GM12878 (cell line): ENCODE data around the gene OLFM1. TPM values are rescaled to one million over a fixed set of nuclear protein-coding genes. Genes with fewer than 3 reads are reported as not detected.
"Not testable (repeated sequence)": the region's sequence is repeated elsewhere in the genome, so short reads cannot be mapped to it uniquely, and the experiment has no call there.

Experiments
- ATAC-seq: fragments of 200-7000 bp; cut with Tn5 transposase; 3 replicates; pipeline ENCODE4 v1.9.1; 2020; ENCODE audit warnings: mild to moderate bottlenecking, moderate library complexity
- BruUV-seq: library from RNA; stranded (reverse); fragments of 400-500 nt; replicated peaks from 2 replicates; lab custom pipeline; 2021; lab: Mats Ljungman, UMichigan
- CTCF ChIA-PET: fragments of 300-600 bp; sonication (Branson Sonifier 250); formaldehyde crosslinking; extraction: SDS; loops from one replicate; lab custom pipeline; 2021; ENCODE audit warnings: inconsistent platforms; lab: Yijun Ruan, JAX
- POLR2A ChIA-PET: fragments of 350-600 bp; formaldehyde crosslinking; extraction: SDS; loops from one replicate; lab custom pipeline; 2021; ENCODE audit warnings: inconsistent platforms; lab: Charles Lee
- RAD21 ChIA-PET: fragments of 300-600 bp; sonication (Branson Sonifier 250); formaldehyde crosslinking; loops from one replicate; lab custom pipeline; 2023; ENCODE audit warnings: antibody characterized with exemption; ENCODE audit not compliant: unreplicated experiment; lab: Charles Lee
- SMC1A ChIA-PET: fragments of 300-600 bp; sonication (Branson Sonifier 250); formaldehyde crosslinking; loops from one replicate; lab custom pipeline; 2023; ENCODE audit not compliant: unreplicated experiment, uncharacterized antibody; lab: Charles Lee
- DNase-seq: peaks from one replicate; pipeline ENCODE4 v3.0.0-alpha.2; 2011; ENCODE audit warnings: low read depth, low spot score
- FAIRE-seq: peaks from 3 replicates; lab custom pipeline; 2011; peaks lifted over from hg19 to GRCh38; lab: Jason Lieb, UNC
- H2AFZ ChIP-seq: 2 replicates; pipeline ENCODE4 v1.6.0; 2011; ENCODE audit warnings: low read depth, low read length, control low read depth; ENCODE audit not compliant: control insufficient read depth
- H3K27ac ChIP-seq: 2 replicates; pipeline ENCODE4 v1.5.1; 2011; ENCODE audit warnings: control low read depth; ENCODE audit not compliant: control insufficient read depth, insufficient read depth
- H3K27me3 ChIP-seq, 2 experiments: replicated peaks in 1 of 2; 2 replicates each; pipeline versions ENCODE4 v1.6.0 to v1.6.1; 2011; ENCODE audit warnings: low read length in 1 of 2; ENCODE audit not compliant: control insufficient read depth in 2 of 2, insufficient read depth in 2 of 2
- H3K36me3 ChIP-seq, 2 experiments: 2 replicates each; pipeline ENCODE4 v1.5.1; 2011; ENCODE audit warnings: low read length in 1 of 2; ENCODE audit not compliant: control insufficient read depth in 2 of 2, insufficient read depth in 2 of 2
- H3K4me1 ChIP-seq: 2 replicates; pipeline ENCODE4 v1.6.1; 2011; ENCODE audit warnings: mild to moderate bottlenecking, low read length, moderate library complexity, mixed read lengths; ENCODE audit not compliant: control insufficient read depth, insufficient read depth
- H3K4me2 ChIP-seq: 2 replicates; pipeline ENCODE4 v1.6.0; 2011; ENCODE audit warnings: control low read depth; ENCODE audit not compliant: control insufficient read depth, insufficient read depth
- H3K4me3 ChIP-seq: fragments of 200-600 bp; sonication (generic); 2 replicates; pipeline ENCODE4 v1.5.1; 2016
- H3K79me2 ChIP-seq: 2 replicates; pipeline ENCODE4 v1.6.0; 2011; ENCODE audit warnings: low read length; ENCODE audit not compliant: control insufficient read depth, insufficient read depth
- H3K9ac ChIP-seq: 2 replicates; pipeline ENCODE4 v1.8.0; 2011; ENCODE audit warnings: low read length, control low read depth, mixed read lengths; ENCODE audit not compliant: control insufficient read depth, insufficient read depth
- H3K9me3 ChIP-seq: replicated peaks from 3 replicates; pipeline ENCODE4 v1.5.1; 2011; ENCODE audit warnings: mild to moderate bottlenecking, low read length; ENCODE audit not compliant: control insufficient read depth, insufficient read depth
- H4K20me1 ChIP-seq: 2 replicates; pipeline ENCODE4 v1.6.0; 2011; ENCODE audit not compliant: control insufficient read depth, insufficient read depth
- SP1 ChIP-seq: IDR thresholded peaks from one replicate; pipeline ENCODE4 v1.6.1; 2011; ENCODE audit warnings: low read depth, low read length
- TCF12 ChIP-seq: IDR thresholded peaks from 2 replicates; pipeline ENCODE4 v1.6.1; 2011; ENCODE audit warnings: low read depth, mild to moderate bottlenecking, low read length
- WGBS: methylation state at CpG from one replicate; pipeline ENCODE4 v1.1.6; 2016; ENCODE audit warnings: low lambda C conversion rate; ENCODE audit not compliant: insufficient replicate concordance, insufficient coverage; ENCODE audit errors: missing lambda C conversion rate; 5-methylcytosine and 5-hydroxymethylcytosine counted together
- in situ Hi-C: fragments of 300-500 bp; cut with MboI; formaldehyde crosslinking; loops from 9 replicates; pipeline ENCODE4 v1.14.3; 2018; ENCODE audit warnings: mixed read lengths
- intact Hi-C: fragments of 100-400 bp; cut with micrococcal nuclease; formaldehyde crosslinking; loops from one replicate; pipeline ENCODE4 v1.14.2; 2022; ENCODE audit not compliant: unreplicated experiment
- polyA plus RNA-seq, 11 experiments: library from polyadenylated mRNA; depleted of rRNA in 4 of 11; unstranded in 6 of 11; stranded (reverse) in 5 of 11; fragments of >200 nt; fragmentation: Nextera tagmentation in 4 of 11; fragmentation: Illumina TruSeq in 1 of 11; extraction: Ambion mirVana in 4 of 11; extraction: Trizol in 1 of 11; gene quantifications; 1 replicate in 1 of 11; 2 replicates in 10 of 11; pipeline versions ENCODE4 v1.2.1 to v1.2.3, GENCODE V29; 2011 to 2016; ENCODE audit warnings: inconsistent platforms in 2 of 11, missing spikeins in 2 of 11, low read depth in 1 of 11
- total RNA-seq, 4 experiments: library from RNA; depleted of rRNA in 3 of 4; stranded (reverse); fragments of >200 nt in 3 of 4; fragmentation: Illumina TruSeq in 1 of 4; extraction: Trizol in 1 of 4; gene quantifications; 2 replicates each; pipeline versions ENCODE4 v1.2.1 to v1.2.3, GENCODE V29; 2013 to 2021

OLFM1 gene
- total and polyA plus RNA-seq, 10 of the 15 experiments (the other 5 are each of a cell fraction or from before 2014, with no cell fraction given), result not detected

- TF ChIP-seq SP1 (no peak), TCF12 (no peak)
Measured at GRCh38 chr9:135062254-135062653, 25.2 kb upstream of the OLFM1 start (continued).

DNA sequence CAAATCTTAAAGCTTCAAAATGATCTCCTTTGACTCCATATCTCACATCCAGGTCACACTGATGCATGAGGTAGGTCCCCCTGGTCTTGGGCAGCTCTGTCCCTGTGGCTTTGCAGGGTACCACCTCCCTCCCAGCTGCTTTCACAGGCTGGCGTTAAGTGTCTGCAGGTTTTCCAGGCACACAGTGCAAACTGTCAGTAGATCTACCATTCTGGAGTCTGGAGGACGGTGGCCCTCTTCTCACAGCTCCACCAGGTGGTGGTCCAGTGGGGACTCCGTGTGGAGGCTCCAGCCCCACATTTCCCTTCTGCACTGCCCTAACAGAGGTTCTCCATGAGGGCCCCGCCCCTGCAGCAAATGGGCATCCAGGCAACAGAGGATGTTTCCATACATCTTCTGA is 24.0 kb upstream of the OLFM1 start:
- DNase-seq, H3K36me3 ChIP-seq, H2AFZ ChIP-seq, SMC1A ChIA-PET, in situ Hi-C loops, H3K4me1 ChIP-seq, H3K27me3 ChIP-seq, H3K9ac ChIP-seq, H3K79me2 ChIP-seq, H3K9me3 ChIP-seq, H4K20me1 ChIP-seq, ATAC-seq, BruUV-seq, intact Hi-C loops, FAIRE-seq, H3K27ac ChIP-seq, H3K4me3 ChIP-seq, CTCF ChIA-PET, H3K4me2 ChIP-seq, POLR2A ChIA-PET, RAD21 ChIA-PET: not testable (repeated sequence)
- 0% methylated on average over 4 of the region's 4 CpGs for WGBS

- H4K20me1 ChIP-seq, H3K9me3 ChIP-seq, H3K4me3 ChIP-seq, H3K79me2 ChIP-seq, FAIRE-seq, in situ Hi-C loops, SMC1A ChIA-PET, H3K36me3 ChIP-seq, H3K4me2 ChIP-seq, H3K9ac ChIP-seq, RAD21 ChIA-PET, H3K27me3 ChIP-seq, CTCF ChIA-PET, DNase-seq, H3K4me1 ChIP-seq, H3K27ac ChIP-seq, intact Hi-C loops, BruUV-seq, H2AFZ ChIP-seq, ATAC-seq, POLR2A ChIA-PET: not testable (repeated sequence)
- 0% methylated on average over 4 of the region's 4 CpGs for WGBS
Measured at GRCh38 chr9:135063888-135064287, 23.6 kb upstream of the OLFM1 start.
